Measurements from ENCODE around the gene TMEM116. TPM values are rescaled to one million over a fixed set of nuclear protein-coding genes. Genes with fewer than 3 reads are reported as not detected.
A peak's percentile ranks its signal among the peaks of the same experiment; 100 is the strongest.

The TMEM116 gene
- total and polyA plus RNA-seq, 2 of the 4 experiments (the other 2 are of a cell fraction) = 5.5 to 8.4 TPM

- H3K4me3 ChIP-seq (ENCODE audit: insufficient read depth, low read depth, low read length) = no peak overlapping the region
- CTCF ChIA-PET = interaction anchor here (0.6 kb wide), 1 partner anchor 51 kb away, joined by 4 read pairs; no protein-coding TSS in a partner anchor
Measured at GRCh38 chr12:111942557-111942956, 70.4 kb downstream of the TMEM116 start.

More at GRCh38 chr12:111942557-111942956, 70.4 kb downstream of the TMEM116 start:
- Histone ChIP-seq H3K4ac (ENCODE audit: low read depth, low read length) (peak overlapping the region; percentile 15; the same call in 1 of the 2 replicates), H2BK20ac (ENCODE audit: low read depth, low read length) (no peak overlapping the region), H3K4me2 (ENCODE audit: low read depth, low read length) (no peak overlapping the region), H4K5ac (ENCODE audit: low read depth, low read length) (no peak overlapping the region), H3K36me3 (ENCODE audit: control insufficient read depth, insufficient read depth, low read length) (no peaks in the 10 kb centered on the region), H3K4me1 (ENCODE audit: control insufficient read depth, insufficient read depth, low read length) (peaks cover 4% of the 10 kb centered on the region), H3K9me3 (ENCODE audit: control insufficient read depth, insufficient read depth, low read length) (no peaks in the 10 kb centered on the region), H3K9ac (ENCODE audit: low read depth, low read length) (no peak overlapping the region), H3K27me3 (ENCODE audit: control insufficient read depth, insufficient read depth, low read length) (no peaks in the 10 kb centered on the region), H2AK5ac (ENCODE audit: low read depth, low read length) (no peak overlapping the region), H3K14ac (replicated peaks; ENCODE audit: low read depth, low read length) (0 out of 2 replicates have a peak overlapping the region, but pooled peaks have one; percentile 39), H3K23ac (ENCODE audit: low read depth, low read length) (no peak overlapping the region), H4K8ac (ENCODE audit: low read depth in 2 of 2, low read length in 2 of 2) (peak overlapping the region in 1 of 2 experiments; percentile 51; a peak in 2 of 4 replicates), H3K27ac (ENCODE audit: insufficient read depth, low read length) (no peak overlapping the region), H3K9me1 (ENCODE audit: insufficient read depth, low read length) (0 out of 2 replicates have a peak, but pooled peaks cover 3% of the 10 kb centered on the region), H2AK9ac (replicated peaks; ENCODE audit: low read depth, low read length, poor library complexity) (no peak overlapping the region), H2BK5ac (ENCODE audit: low read depth, low read length, poor library complexity, severe bottlenecking) (no peak overlapping the region), H2AFZ (replicated peaks; ENCODE audit: low read length, poor library complexity) (no peak overlapping the region), H2BK15ac (ENCODE audit: low read depth, low read length) (no peak overlapping the region), H3K79me1 (ENCODE audit: low read depth in 1 of 2, low read length in 2 of 2) (no peaks in the 10 kb centered on the region), H3K18ac (ENCODE audit: low read depth, low read length) (no peak overlapping the region), H4K20me1 (ENCODE audit: insufficient read depth, low read length) (no peaks in the 10 kb centered on the region), H3K56ac (ENCODE audit: extremely low read depth, insufficient read depth, low read length) (no peak overlapping the region), H4K91ac (ENCODE audit: insufficient read depth, low read depth, low read length) (no peak overlapping the region), H2BK120ac (ENCODE audit: low read depth, low read length) (no peak overlapping the region)
- POLR2A ChIA-PET (ENCODE audit: unreplicated experiment) = no interaction called here
- intact Hi-C loops (cut with micrococcal nuclease) (loop anchor here (10.0 kb wide), 1 partner anchor 182 kb away; the partner anchor contains the start of gene TRAFD1), dilution Hi-C loops (cut with HindIII; ENCODE audit: low sequenced_read_pairs, unreplicated experiment) (no loop called here), in situ Hi-C loops (cut with MboI; ENCODE audit: low sequenced_read_pairs) (no loop called here)
- peak; percentile 81 for ATAC-seq (ENCODE audit: low read depth)
- DNase-seq = peak; percentile 94
- BruUV-seq (replicated peaks) = no TSS peak
- TF ChIP-seq MAZ (IDR thresholded peaks at IDR 0.05; ENCODE audit: borderline replicate concordance, low read depth, low read length) (0 out of 2 replicates have a peak, but pooled peaks have one; percentile 17), CEBPB (IDR thresholded peaks at IDR 0.05; ENCODE audit: low read depth, low read length) (no peak), CHD1 (IDR thresholded peaks at IDR 0.05; ENCODE audit: low read depth, low read length) (no peak)
- WGBS, 2 experiments (ENCODE audit: extremely low coverage in 2 of 2, insufficient read length in 1 of 2) = no CpG with 5 or more reads among the region's 5 CpGs
